ENCODE measurements around the gene MEIS3.
A peak's percentile ranks its signal among the peaks of the same experiment; 100 is the strongest.

Gene MEIS3

DNA sequence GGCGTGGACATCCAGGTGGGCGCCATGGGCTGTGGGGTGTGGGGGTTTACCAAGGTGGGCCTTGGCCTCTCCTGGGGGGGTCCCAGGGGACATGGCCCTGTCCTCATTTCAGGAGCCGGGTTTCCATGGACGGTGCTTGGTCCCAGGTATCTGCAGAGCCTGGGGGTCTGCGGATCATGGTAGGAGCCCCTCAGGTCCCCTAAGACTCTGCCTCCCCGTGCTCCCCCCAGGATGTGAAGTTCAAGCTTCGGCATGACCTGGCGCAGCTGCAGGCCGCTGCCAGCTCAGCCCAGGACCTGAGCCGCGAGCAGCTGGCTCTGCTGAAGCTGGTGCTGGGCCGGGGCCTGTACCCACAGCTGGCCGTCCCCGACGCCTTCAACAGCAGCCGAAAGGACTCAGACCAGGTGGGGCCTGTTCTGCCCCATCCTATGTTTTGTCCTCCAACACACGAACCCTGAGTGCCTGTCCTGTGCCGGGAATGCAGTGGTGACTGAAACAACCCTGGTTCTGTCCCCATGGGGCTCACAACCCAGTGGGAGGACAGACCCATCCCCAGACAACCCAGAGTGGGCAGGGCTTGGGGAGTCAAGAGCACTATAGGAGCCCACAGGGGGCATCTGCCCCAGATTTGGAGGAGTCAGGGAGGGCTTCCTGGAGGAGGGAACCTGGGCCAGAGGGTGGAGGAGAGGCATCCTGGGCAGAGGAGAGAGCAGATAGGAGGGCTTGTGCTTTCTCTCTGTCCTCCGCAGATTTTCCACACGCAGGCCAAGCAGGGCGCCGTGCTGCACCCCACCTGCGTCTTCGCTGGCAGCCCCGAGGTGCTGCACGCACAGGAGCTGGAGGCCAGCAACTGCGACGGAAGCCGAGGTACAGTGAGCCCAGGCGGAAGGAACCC is 43.4 kb downstream of the MEIS3 start:
- H3K9me3 ChIP-seq (ENCODE audit: control extremely low read depth in 1 of 5, control insufficient read depth in 4 of 5, insufficient read depth in 2 of 5, low read depth in 1 of 5, low read length in 4 of 5), result no peaks in the 10 kb centered on the region
- ChIA-PET POLR2A (no interaction called here), CTCF (interaction anchor here (1.1 kb wide), 1 partner anchor 81 kb away, joined by 3 read pairs; no protein-coding TSS in a partner anchor)
- peaks cover 0 to 1% (median under 1%) of the 10 kb centered on the region in 4 experiments for H3K4me1 ChIP-seq (ENCODE audit: control extremely low read depth in 1 of 4, control insufficient read depth in 4 of 4, insufficient read depth in 4 of 4, low read length in 3 of 4)
- H3K27me3 ChIP-seq (replicated peaks in 2 of 5; ENCODE audit: control insufficient read depth in 4 of 5, insufficient read depth in 5 of 5, low read length in 4 of 5), result no peaks in the 10 kb centered on the region
- H3K36me3 ChIP-seq (ENCODE audit: control insufficient read depth in 4 of 4, insufficient read depth in 4 of 4, low read length in 3 of 4), result peaks cover 5 to 91% (median 62%) of the 10 kb centered on the region in 4 experiments
- WGBS (ENCODE audit: insufficient coverage), result 97% methylated on average over 24 of the region's 30 CpGs
- H3K27ac ChIP-seq (ENCODE audit: insufficient read depth in 1 of 2, low read depth in 1 of 2, low read length in 2 of 2, poor library complexity in 1 of 2, severe bottlenecking in 2 of 2), result no peak overlapping the region
- no peak for DNase-seq
- H3K4me3 ChIP-seq (ENCODE audit: control insufficient read depth in 1 of 7, extremely low read depth in 1 of 7, insufficient read depth in 4 of 7, low read depth in 2 of 7, low read length in 6 of 7), result no peak overlapping the region

DNA sequence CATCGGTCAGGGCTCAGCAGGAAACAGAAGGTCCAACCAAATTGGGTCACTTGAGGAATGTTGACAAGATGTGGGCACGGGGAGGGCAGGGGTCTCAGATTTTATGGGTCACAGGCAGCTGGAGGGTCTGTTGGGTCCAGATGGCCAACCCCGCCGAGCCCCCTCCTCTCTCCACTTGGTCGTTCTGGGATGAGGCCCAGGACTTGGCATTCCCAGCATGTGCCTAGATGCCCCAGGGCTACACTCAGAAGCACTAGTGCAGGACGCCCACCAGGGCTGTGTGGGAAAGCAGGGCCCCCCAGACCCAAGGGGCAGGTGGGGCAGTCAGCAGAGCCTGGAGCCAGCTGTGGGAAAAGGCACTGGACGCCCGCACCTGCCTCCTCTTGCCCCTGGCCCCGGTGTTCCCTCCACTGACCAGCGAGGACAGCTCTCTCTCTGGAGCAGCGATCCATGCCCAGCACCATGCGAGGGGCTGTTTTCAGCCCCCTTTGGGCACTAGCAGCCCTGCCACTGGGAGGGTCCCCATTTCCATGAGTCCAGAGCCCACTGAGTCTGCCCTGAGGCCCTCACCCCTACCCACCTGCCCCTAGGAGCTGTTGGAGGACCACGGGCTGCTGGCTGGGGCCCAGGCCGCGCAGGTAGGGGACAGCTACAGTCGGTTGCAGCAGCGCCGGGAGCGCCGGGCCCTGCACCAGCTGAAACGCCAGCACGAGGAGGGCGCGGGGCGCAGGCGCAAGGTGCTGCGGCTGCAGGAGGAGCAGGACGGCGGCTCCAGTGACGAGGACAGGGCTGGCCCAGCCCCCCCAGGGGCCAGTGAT is 44.2 kb downstream of the MEIS3 start:
- H3K4me3 ChIP-seq (ENCODE audit: control insufficient read depth in 1 of 7, extremely low read depth in 1 of 7, insufficient read depth in 4 of 7, low read depth in 2 of 7, low read length in 6 of 7), result no peak overlapping the region
- H3K27me3 ChIP-seq (replicated peaks in 2 of 5; ENCODE audit: control insufficient read depth in 4 of 5, insufficient read depth in 5 of 5, low read length in 4 of 5), result no peaks in the 10 kb centered on the region
- H3K27ac ChIP-seq (ENCODE audit: insufficient read depth in 1 of 2, low read depth in 1 of 2, low read length in 2 of 2, poor library complexity in 1 of 2, severe bottlenecking in 2 of 2), result no peak overlapping the region
- no peak for DNase-seq
- H3K36me3 ChIP-seq (ENCODE audit: control insufficient read depth in 4 of 4, insufficient read depth in 4 of 4, low read length in 3 of 4), result peaks cover 3 to 87% (median 58%) of the 10 kb centered on the region in 4 experiments
- H3K9me3 ChIP-seq (ENCODE audit: control extremely low read depth in 1 of 5, control insufficient read depth in 4 of 5, insufficient read depth in 2 of 5, low read depth in 1 of 5, low read length in 4 of 5), result no peaks in the 10 kb centered on the region
- ChIA-PET CTCF (interaction anchor here (1.1 kb wide), 1 partner anchor 80 kb away, joined by 3 read pairs; no protein-coding TSS in a partner anchor), POLR2A (no interaction called here)
- WGBS (ENCODE audit: insufficient coverage), result 96% methylated on average over 28 of the region's 30 CpGs
- peaks cover 0 to 4% (median 2%) of the 10 kb centered on the region in 4 experiments for H3K4me1 ChIP-seq (ENCODE audit: control extremely low read depth in 1 of 4, control insufficient read depth in 4 of 4, insufficient read depth in 4 of 4, low read length in 3 of 4)

DNA sequence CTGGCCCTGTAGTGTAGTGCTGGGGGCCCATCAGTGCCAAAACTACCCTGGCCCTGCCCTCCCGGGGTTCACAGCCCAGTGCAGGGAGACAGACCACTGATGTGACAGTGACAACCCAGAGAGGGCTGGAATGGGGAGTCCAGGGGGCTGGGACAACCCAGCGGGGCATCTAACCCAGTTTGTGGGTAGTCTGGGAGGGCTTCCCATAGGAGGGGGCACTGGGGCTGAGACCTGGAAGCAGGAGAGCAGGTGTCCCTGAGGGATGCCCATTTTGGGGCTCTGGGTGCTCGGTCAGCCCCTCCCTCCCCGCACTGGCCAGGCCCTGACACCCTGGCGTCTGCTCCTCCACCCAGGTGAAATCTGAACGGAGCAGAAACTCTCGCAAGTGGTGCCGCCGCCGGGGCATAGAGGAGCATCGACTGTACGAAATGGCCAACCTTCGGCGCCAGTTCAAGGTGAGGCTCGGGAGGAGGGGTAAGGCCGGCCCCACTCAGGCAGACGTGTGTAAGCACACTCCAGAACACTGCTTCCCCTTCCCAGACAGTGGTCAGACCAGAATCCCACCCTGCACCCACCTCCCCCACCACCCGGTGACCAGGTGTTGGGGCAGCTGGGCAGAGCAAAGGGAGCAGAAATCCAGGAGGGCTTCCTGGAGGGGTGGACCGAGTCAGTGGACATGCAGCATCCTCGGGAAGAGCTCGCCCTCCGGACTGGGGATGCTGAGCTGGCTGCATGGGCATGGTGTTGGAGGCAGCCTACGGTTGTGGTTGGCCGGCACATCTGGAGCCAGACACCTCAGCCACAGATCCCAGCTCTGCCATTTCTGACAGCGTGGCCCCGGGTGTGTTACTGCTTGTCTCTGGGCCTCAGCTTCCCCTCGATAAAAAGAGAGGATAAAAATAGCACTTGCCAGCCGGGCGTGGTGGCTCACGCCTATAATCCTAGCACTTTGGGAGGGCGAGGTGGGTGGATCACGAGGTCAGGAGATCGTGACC is 45.8 kb downstream of the MEIS3 start:
- no peaks in the 10 kb centered on the region for H3K27me3 ChIP-seq (replicated peaks in 2 of 5; ENCODE audit: control insufficient read depth in 4 of 5, insufficient read depth in 5 of 5, low read length in 4 of 5)
- ChIA-PET POLR2A (interaction anchor here (0.6 kb wide), 1 partner anchor 1243 kb away, joined by 3 read pairs; no protein-coding TSS in a partner anchor), CTCF (interaction anchor here (0.8 kb wide), 1 partner anchor 18 kb away, joined by 3 read pairs; no protein-coding TSS in a partner anchor)
- peaks cover 0 to 9% (median 4%) of the 10 kb centered on the region in 4 experiments for H3K4me1 ChIP-seq (ENCODE audit: control extremely low read depth in 1 of 4, control insufficient read depth in 4 of 4, insufficient read depth in 4 of 4, low read length in 3 of 4)
- no peak for DNase-seq
- no peak overlapping the region for H3K4me3 ChIP-seq (ENCODE audit: control insufficient read depth in 1 of 7, extremely low read depth in 1 of 7, insufficient read depth in 4 of 7, low read depth in 2 of 7, low read length in 6 of 7)
- H3K9me3 ChIP-seq (ENCODE audit: control extremely low read depth in 1 of 5, control insufficient read depth in 4 of 5, insufficient read depth in 2 of 5, low read depth in 1 of 5, low read length in 4 of 5), result no peaks in the 10 kb centered on the region
- no peak overlapping the region for H3K27ac ChIP-seq (ENCODE audit: insufficient read depth in 1 of 2, low read depth in 1 of 2, low read length in 2 of 2, poor library complexity in 1 of 2, severe bottlenecking in 2 of 2)
- peaks cover 3 to 88% (median 56%) of the 10 kb centered on the region in 4 experiments for H3K36me3 ChIP-seq (ENCODE audit: control insufficient read depth in 4 of 4, insufficient read depth in 4 of 4, low read length in 3 of 4)
- 93% methylated on average over 29 of the region's 33 CpGs for WGBS (ENCODE audit: insufficient coverage)

DNA sequence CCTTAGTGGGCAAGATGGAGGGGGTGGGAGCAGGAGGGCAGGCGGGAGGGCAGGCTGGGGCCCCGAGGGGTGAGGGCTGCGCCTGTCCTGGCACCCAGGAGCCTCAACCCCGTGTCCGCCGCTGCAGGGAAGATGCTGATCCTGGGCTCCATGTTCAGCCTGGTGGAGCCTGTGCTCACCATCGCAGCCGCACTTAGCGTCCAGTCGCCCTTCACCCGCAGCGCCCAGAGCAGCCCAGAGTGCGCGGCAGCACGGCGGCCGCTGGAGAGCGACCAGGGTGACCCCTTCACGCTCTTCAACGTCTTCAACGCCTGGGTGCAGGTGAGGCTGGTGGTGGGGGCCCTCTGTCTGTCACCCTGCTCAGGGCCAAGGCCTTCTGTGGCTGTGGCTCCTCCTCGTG is 46.7 kb downstream of the MEIS3 start:
- ChIA-PET POLR2A (interaction anchor here (0.6 kb wide), 1 partner anchor 1244 kb away, joined by 3 read pairs; no protein-coding TSS in a partner anchor), CTCF (interaction anchor here (2.9 kb wide), 1 partner anchor 24 kb away, joined by 8 read pairs; the partner anchor contains the start of gene DHX34)
- WGBS (ENCODE audit: insufficient coverage), result 96% methylated on average over 14 of the region's 22 CpGs
- Histone ChIP-seq H3K36me3 (ENCODE audit: control insufficient read depth in 4 of 4, insufficient read depth in 4 of 4, low read length in 3 of 4) (peaks cover 3 to 80% (median 52%) of the 10 kb centered on the region in 4 experiments), H3K4me3 (ENCODE audit: control insufficient read depth in 1 of 7, extremely low read depth in 1 of 7, insufficient read depth in 4 of 7, low read depth in 2 of 7, low read length in 6 of 7) (no peak overlapping the region), H3K9me3 (ENCODE audit: control extremely low read depth in 1 of 5, control insufficient read depth in 4 of 5, insufficient read depth in 2 of 5, low read depth in 1 of 5, low read length in 4 of 5) (no peaks in the 10 kb centered on the region), H3K4me1 (ENCODE audit: control extremely low read depth in 1 of 4, control insufficient read depth in 4 of 4, insufficient read depth in 4 of 4, low read length in 3 of 4) (peaks cover 0 to 9% (median 4%) of the 10 kb centered on the region in 4 experiments), H3K27ac (ENCODE audit: insufficient read depth in 1 of 2, low read depth in 1 of 2, low read length in 2 of 2, poor library complexity in 1 of 2, severe bottlenecking in 2 of 2) (no peak overlapping the region), H3K27me3 (replicated peaks in 2 of 5; ENCODE audit: control insufficient read depth in 4 of 5, insufficient read depth in 5 of 5, low read length in 4 of 5) (no peaks in the 10 kb centered on the region)
- no peak for DNase-seq

DNA sequence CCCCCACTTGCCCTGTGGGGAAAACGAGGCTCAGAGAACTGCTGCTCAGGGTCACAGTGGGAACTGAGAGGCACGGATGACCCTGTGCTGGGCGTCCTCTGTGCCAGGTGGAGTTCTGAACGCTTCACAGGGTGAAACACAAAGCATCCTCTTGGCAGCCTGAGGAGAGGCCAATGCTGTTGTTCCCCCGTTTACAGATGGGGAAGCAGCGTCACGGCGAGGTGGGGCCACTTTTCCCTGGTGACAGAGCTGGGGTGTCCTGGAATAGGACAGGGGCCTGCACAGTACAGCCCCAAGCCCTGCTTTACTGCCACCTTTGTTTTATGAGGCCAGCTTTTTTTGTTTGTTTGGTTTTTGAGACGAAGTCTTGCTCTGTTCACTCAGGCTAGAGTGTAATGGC is 48.1 kb downstream of the MEIS3 start:
- Histone ChIP-seq H3K36me3 (ENCODE audit: control insufficient read depth in 4 of 4, insufficient read depth in 4 of 4, low read length in 3 of 4) (peaks cover 3 to 74% (median 46%) of the 10 kb centered on the region in 4 experiments), H3K9me3 (ENCODE audit: control extremely low read depth in 1 of 5, control insufficient read depth in 4 of 5, insufficient read depth in 2 of 5, low read depth in 1 of 5, low read length in 4 of 5) (no peaks in the 10 kb centered on the region), H3K27ac (ENCODE audit: insufficient read depth in 1 of 2, low read depth in 1 of 2, low read length in 2 of 2, poor library complexity in 1 of 2, severe bottlenecking in 2 of 2) (no peak overlapping the region), H3K4me3 (ENCODE audit: control insufficient read depth in 1 of 7, extremely low read depth in 1 of 7, insufficient read depth in 4 of 7, low read depth in 2 of 7, low read length in 6 of 7) (no peak overlapping the region), H3K4me1 (ENCODE audit: control extremely low read depth in 1 of 4, control insufficient read depth in 4 of 4, insufficient read depth in 4 of 4, low read length in 3 of 4) (peaks cover 0 to 9% (median 4%) of the 10 kb centered on the region in 4 experiments), H3K27me3 (replicated peaks in 2 of 5; ENCODE audit: control insufficient read depth in 4 of 5, insufficient read depth in 5 of 5, low read length in 4 of 5) (no peaks in the 10 kb centered on the region)
- CTCF ChIA-PET, result interaction anchor here (2.9 kb wide), 1 partner anchor 22 kb away, joined by 8 read pairs; the partner anchor contains the start of gene DHX34
- WGBS (ENCODE audit: insufficient coverage), result 97% methylated on average over 9 of the region's 9 CpGs
- POLR2A ChIA-PET, result no interaction called here
- DNase-seq, result no peak

DNA sequence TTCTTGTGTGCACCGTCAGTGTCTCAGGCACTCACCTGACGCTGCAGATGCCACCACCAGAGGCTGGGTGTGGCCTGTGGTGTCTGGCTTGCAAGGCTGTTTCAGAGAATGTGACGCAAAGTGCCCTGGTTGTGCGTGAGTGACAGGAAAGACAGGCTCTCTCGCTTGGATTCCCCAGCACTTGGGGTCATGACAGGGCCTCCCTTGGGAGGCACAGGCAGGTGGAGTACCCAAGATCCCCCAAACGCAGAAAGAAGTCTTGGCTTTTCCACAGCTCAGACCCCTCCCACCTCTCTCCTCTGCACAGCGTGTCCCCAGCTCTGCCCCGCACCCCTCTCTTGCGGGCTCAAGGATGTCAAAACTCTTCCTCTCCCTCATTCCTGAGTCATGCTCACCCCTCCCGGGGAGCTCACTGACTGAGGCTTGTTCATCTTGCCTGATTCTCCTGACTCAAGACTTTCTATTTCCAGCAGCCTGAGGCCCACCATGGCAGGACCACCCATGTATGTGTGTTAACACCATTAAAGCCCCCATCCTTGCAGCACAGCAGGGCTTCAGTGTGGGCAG is 49.2 kb downstream of the MEIS3 start:
- Histone ChIP-seq H3K27ac (ENCODE audit: insufficient read depth in 1 of 2, low read depth in 1 of 2, low read length in 2 of 2, poor library complexity in 1 of 2, severe bottlenecking in 2 of 2) (no peak overlapping the region), H3K4me1 (ENCODE audit: control extremely low read depth in 1 of 4, control insufficient read depth in 4 of 4, insufficient read depth in 4 of 4, low read length in 3 of 4) (peaks cover 0 to 9% (median 4%) of the 10 kb centered on the region in 4 experiments), H3K9me3 (ENCODE audit: control extremely low read depth in 1 of 5, control insufficient read depth in 4 of 5, insufficient read depth in 2 of 5, low read depth in 1 of 5, low read length in 4 of 5) (no peaks in the 10 kb centered on the region), H3K27me3 (replicated peaks in 2 of 5; ENCODE audit: control insufficient read depth in 4 of 5, insufficient read depth in 5 of 5, low read length in 4 of 5) (no peaks in the 10 kb centered on the region), H3K36me3 (ENCODE audit: control insufficient read depth in 4 of 4, insufficient read depth in 4 of 4, low read length in 3 of 4) (peaks cover 3 to 68% (median 42%) of the 10 kb centered on the region in 4 experiments), H3K4me3 (ENCODE audit: control insufficient read depth in 1 of 7, extremely low read depth in 1 of 7, insufficient read depth in 4 of 7, low read depth in 2 of 7, low read length in 6 of 7) (no peak overlapping the region)
- 27% methylated on average over 7 of the region's 10 CpGs for WGBS (ENCODE audit: insufficient coverage)
- DNase-seq, result peak; percentile 56 to 75 (median 74)
- POLR2A ChIA-PET, result no interaction called here
- CTCF ChIA-PET, result interaction anchor here (1.3 to 2.9 kb wide), 2 partner anchors 21 to 22 kb away, joined by 4 to 8 read pairs; partner anchors contain the start of gene DHX34
